GM23338 (cell line): Measurements from ENCODE around the gene PSORS1C1. TPM values are rescaled to one million over a fixed set of nuclear protein-coding genes. Genes with fewer than 3 reads are reported as not detected.
A peak's percentile ranks its signal among the peaks of the same experiment; 100 is the strongest.

Source experiments
- ATAC-seq: fragments of 200-7000 bp; cut with Tn5 transposase; 3 replicates; pipeline ENCODE4 v1.9.1; 2020
- DNase-seq: peaks from one replicate; pipeline ENCODE4 v3.0.0-alpha.2; 2015; ENCODE audit warnings: low spot score
- H2AFZ ChIP-seq: fragments of 200-600 bp; sonication (generic); 2 replicates; pipeline ENCODE4 v1.8.0; 2016; ENCODE audit warnings: antibody characterized with exemption, mild to moderate bottlenecking, moderate library complexity
- H3F3A ChIP-seq: fragments of 200-600 bp; sonication (generic); replicated peaks from 2 replicates; pipeline ENCODE4 v1.8.0; 2017; ENCODE audit warnings: antibody characterized with exemption, mixed run types, low read depth
- H3K27ac ChIP-seq: fragments of 200-600 bp; sonication (generic); 2 replicates; pipeline ENCODE4 v1.6.1; 2016; ENCODE audit warnings: low read depth
- H3K27me3 ChIP-seq: fragments of 200-600 bp; sonication (generic); 2 replicates; pipeline ENCODE4 v1.8.0; 2016; ENCODE audit warnings: mild to moderate bottlenecking, mixed run types, moderate library complexity; ENCODE audit not compliant: insufficient read depth
- H3K36me3 ChIP-seq: fragments of 200-600 bp; sonication (generic); 2 replicates; pipeline ENCODE4 v1.8.0; 2016; ENCODE audit warnings: mild to moderate bottlenecking; ENCODE audit not compliant: insufficient read depth
- H3K4me1 ChIP-seq: fragments of 200-600 bp; sonication (generic); 2 replicates; pipeline ENCODE4 v1.8.0; 2016; ENCODE audit warnings: mild to moderate bottlenecking, moderate library complexity; ENCODE audit not compliant: insufficient read depth
- H3K4me2 ChIP-seq: fragments of 200-600 bp; sonication (generic); 2 replicates; pipeline ENCODE4 v1.7.1; 2017; ENCODE audit warnings: mixed run types
- H3K4me3 ChIP-seq: fragments of 200-600 bp; sonication (generic); 2 replicates; pipeline ENCODE4 v1.6.1; 2016; ENCODE audit warnings: mixed run types
- H3K79me2 ChIP-seq: fragments of 200-600 bp; sonication (generic); replicated peaks from 2 replicates; pipeline ENCODE4 v1.8.0; 2017; ENCODE audit warnings: mild to moderate bottlenecking; ENCODE audit not compliant: insufficient read depth
- H3K9me2 ChIP-seq: fragments of 200-600 bp; sonication (generic); 2 replicates; pipeline ENCODE4 v1.8.0; 2017; ENCODE audit not compliant: insufficient read depth
- H4K20me1 ChIP-seq: fragments of 200-600 bp; sonication (generic); replicated peaks from 2 replicates; pipeline ENCODE4 v1.8.0; 2017; ENCODE audit warnings: mild to moderate bottlenecking; ENCODE audit not compliant: insufficient read depth
- H3K27ac Mint-ChIP-seq: 2 replicates; pipeline ENCODE4 v1.8.0; 2020; ENCODE audit warnings: inconsistent platforms, mild to moderate bottlenecking, moderate library complexity, mixed read lengths
- H3K27me3 Mint-ChIP-seq: 3 replicates; pipeline ENCODE4 v1.8.0; 2022; ENCODE audit warnings: low read depth, mild to moderate bottlenecking, moderate library complexity, mixed read lengths, inconsistent platforms; ENCODE audit not compliant: insufficient read depth, poor library complexity
- H3K36me3 Mint-ChIP-seq: 3 replicates; pipeline ENCODE4 v1.8.0; 2021; ENCODE audit warnings: low read depth, mild to moderate bottlenecking, inconsistent platforms, moderate library complexity, mixed read lengths
- H3K4me1 Mint-ChIP-seq: 3 replicates; pipeline ENCODE4 v1.8.0; 2020; ENCODE audit warnings: mild to moderate bottlenecking, inconsistent platforms, mixed read lengths
- H3K4me3 Mint-ChIP-seq: 3 replicates; pipeline ENCODE4 v1.8.0; 2021; ENCODE audit warnings: moderate library complexity, mild to moderate bottlenecking, inconsistent platforms, mixed read lengths
- H3K9me3 Mint-ChIP-seq: 3 replicates; pipeline ENCODE4 v1.8.0; 2020; ENCODE audit warnings: moderate library complexity, mild to moderate bottlenecking, inconsistent platforms, mixed read lengths
- CTCF ChIP-seq, 2 experiments: fragments of 200-600 bp in 1 of 2; sonication (generic) in 1 of 2; conservative IDR thresholded peaks; 2 replicates each; pipeline versions ENCODE4 v1.5.1 to v1.6.1; 2016 to 2017; ENCODE audit warnings: antibody characterized with exemption in 2 of 2, low read depth in 2 of 2, mild to moderate bottlenecking in 2 of 2, moderate library complexity in 1 of 2
- EZH2 ChIP-seq: fragments of 200-600 bp; sonication (generic); IDR thresholded peaks from one replicate; pipeline ENCODE4 v1.8.0; 2017; ENCODE audit warnings: antibody characterized with exemption, mild to moderate bottlenecking, low read depth; ENCODE audit not compliant: unreplicated experiment
- EZH2phosphoT487 ChIP-seq: fragments of 200-600 bp; sonication (generic); IDR thresholded peaks from one replicate; pipeline ENCODE4 v1.8.1; 2018; ENCODE audit warnings: antibody characterized with exemption; ENCODE audit not compliant: unreplicated experiment
- REST ChIP-seq: IDR thresholded peaks from one replicate; pipeline ENCODE4 v1.6.1; 2018; ENCODE audit warnings: antibody characterized with exemption; ENCODE audit not compliant: unreplicated experiment
- ZNF331 ChIP-seq: fragments of 250-450 bp; sonication (Bioruptor Pico); IDR thresholded peaks from 2 replicates; pipeline ENCODE4 v1.5.0; 2020; ENCODE audit warnings: low read depth, mild to moderate bottlenecking, moderate library complexity
- ZNF462 ChIP-seq: fragments of 250-450 bp; sonication (Bioruptor Pico); IDR thresholded peaks from 2 replicates; pipeline ENCODE4 v1.5.0; 2020; ENCODE audit warnings: mild to moderate bottlenecking, moderate library complexity
- polyA plus RNA-seq: library from polyadenylated mRNA; unstranded; fragments of >200 nt; fragmentation: Nextera tagmentation; extraction: Ambion mirVana; gene quantifications from 2 replicates; pipeline ENCODE4 v1.2.1, GENCODE V29; 2016
- total RNA-seq: library from RNA; depleted of rRNA; stranded (reverse); fragments of >200 nt; shearing (Covaris generic); gene quantifications from 2 replicates; pipeline ENCODE4 v1.2.3, GENCODE V29; 2014

Gene PSORS1C1
- total and polyA plus RNA-seq, 2 experiments from 2014 or later = not detected

GRCh38 chr6:31142361-31142761 is 27.8 kb downstream of the PSORS1C1 start (continued):
- TF ChIP-seq CTCF (conservative IDR thresholded peaks at IDR 0.05; ENCODE audit: low read depth in 2 of 2) (no peak), EZH2phosphoT487 (no peak), ZNF331 (CRISPR knock-in tag) (no peak), EZH2 (no peak), REST (no peak)

GRCh38 chr6:31143148-31143547 is 28.5 kb downstream of the PSORS1C1 start:
- Histone ChIP-seq H3K9me2 (0 out of 2 replicates have a peak, but pooled peaks cover 3% of the 10 kb centered on the region), H4K20me1 (no peaks in the 10 kb centered on the region), H3K4me3 (no peak overlapping the region), H3K27me3 (no peaks in the 10 kb centered on the region), H3K27ac (no peak overlapping the region), H3K4me1 (peaks cover 7% of the 10 kb centered on the region; the same call in 1 of the 2 replicates), H3K79me2 (no peaks in the 10 kb centered on the region), H3K4me2 (no peak overlapping the region), H3F3A (no peaks in the 10 kb centered on the region), H2AFZ (no peak overlapping the region), H3K36me3 (peaks cover 7% of the 10 kb centered on the region)
- no peak for DNase-seq
- Mint-ChIP-seq H3K36me3 (peaks cover 32% of the 10 kb centered on the region), H3K27ac (peak overlapping the region; percentile 60), H3K9me3 (peaks cover 4% of the 10 kb centered on the region; the same call in 1 of the 3 replicates), H3K4me3 (peak overlapping the region; percentile 21; the same call in 1 of the 3 replicates), H3K27me3 (peaks cover 14% of the 10 kb centered on the region), H3K4me1 (peaks cover 37% of the 10 kb centered on the region)
- no peak for TF ChIP-seq ZNF331 (CRISPR knock-in tag)
- no peak for TF ChIP-seq ZNF462 (CRISPR knock-in tag)
- ATAC-seq = peak; percentile 64
